ENCODE results near the gene GLT6D1.

The GLT6D1 gene

DNA sequence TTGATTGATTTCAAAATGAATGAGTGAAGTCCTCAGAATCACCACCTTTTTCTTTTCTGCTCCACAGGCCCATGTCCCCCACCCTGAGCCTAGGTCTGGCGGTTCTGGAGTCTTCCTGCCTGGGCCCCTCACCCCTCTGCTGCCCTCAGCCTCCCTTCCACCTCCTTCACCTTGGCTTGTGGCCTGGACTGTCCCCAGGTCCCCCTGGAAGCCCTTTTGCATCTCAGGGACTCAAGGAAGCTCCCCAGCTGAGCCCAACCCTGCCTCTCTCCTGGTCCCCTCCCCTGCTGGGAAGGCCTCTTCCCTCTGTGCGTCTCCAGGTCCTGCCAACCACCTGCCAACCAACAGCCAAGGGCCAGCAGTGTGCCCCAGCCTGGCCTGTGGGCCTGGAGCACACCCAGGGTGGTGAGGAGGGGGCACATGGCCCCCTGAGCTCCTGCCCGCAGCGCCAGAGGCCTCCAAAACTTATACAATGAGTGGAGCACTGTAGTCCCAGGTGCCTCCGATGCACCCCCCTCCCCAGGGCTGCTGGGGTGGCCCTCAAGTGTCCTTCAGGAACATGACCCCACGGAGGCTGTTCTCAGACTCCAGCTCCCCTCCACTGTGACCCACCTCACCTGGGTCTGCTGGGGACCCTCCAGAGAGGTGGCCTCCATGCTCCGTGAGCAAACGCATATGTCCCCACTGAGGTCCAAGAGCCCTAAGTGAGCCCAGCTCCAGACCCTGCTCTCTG, 20.3 kb downstream of the GLT6D1 start:
- Histone ChIP-seq H3K27ac (replicated peaks) (no peak overlapping the region), H3K27me3 (ENCODE audit: insufficient read depth, poor library complexity, severe bottlenecking) (no peaks in the 10 kb centered on the region), H3K4me3 (replicated peaks; ENCODE audit: insufficient read depth, low read length) (no peak overlapping the region)
- DNase-seq (ENCODE audit: low read depth in 1 of 2, low spot score in 1 of 2): no peak
- TF ChIP-seq, protein P1, sequence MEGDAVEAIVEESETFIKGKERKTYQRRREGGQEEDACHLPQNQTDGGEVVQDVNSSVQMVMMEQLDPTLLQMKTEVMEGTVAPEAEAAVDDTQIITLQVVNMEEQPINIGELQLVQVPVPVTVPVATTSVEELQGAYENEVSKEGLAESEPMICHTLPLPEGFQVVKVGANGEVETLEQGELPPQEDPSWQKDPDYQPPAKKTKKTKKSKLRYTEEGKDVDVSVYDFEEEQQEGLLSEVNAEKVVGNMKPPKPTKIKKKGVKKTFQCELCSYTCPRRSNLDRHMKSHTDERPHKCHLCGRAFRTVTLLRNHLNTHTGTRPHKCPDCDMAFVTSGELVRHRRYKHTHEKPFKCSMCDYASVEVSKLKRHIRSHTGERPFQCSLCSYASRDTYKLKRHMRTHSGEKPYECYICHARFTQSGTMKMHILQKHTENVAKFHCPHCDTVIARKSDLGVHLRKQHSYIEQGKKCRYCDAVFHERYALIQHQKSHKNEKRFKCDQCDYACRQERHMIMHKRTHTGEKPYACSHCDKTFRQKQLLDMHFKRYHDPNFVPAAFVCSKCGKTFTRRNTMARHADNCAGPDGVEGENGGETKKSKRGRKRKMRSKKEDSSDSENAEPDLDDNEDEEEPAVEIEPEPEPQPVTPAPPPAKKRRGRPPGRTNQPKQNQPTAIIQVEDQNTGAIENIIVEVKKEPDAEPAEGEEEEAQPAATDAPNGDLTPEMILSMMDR (IDR thresholded peaks at IDR 0.05; ENCODE audit: insufficient read depth, low read length): no peak
- TF ChIP-seq SPI1 (IDR thresholded peaks at IDR 0.05; ENCODE audit: borderline replicate concordance, low read depth) (no peak), POLR2AphosphoS5 (IDR thresholded peaks at IDR 0.05; ENCODE audit: low read depth) (no peak), GABPA (IDR thresholded peaks at IDR 0.05; ENCODE audit: low read depth) (no peak)
- TF ChIP-seq, protein P2, sequence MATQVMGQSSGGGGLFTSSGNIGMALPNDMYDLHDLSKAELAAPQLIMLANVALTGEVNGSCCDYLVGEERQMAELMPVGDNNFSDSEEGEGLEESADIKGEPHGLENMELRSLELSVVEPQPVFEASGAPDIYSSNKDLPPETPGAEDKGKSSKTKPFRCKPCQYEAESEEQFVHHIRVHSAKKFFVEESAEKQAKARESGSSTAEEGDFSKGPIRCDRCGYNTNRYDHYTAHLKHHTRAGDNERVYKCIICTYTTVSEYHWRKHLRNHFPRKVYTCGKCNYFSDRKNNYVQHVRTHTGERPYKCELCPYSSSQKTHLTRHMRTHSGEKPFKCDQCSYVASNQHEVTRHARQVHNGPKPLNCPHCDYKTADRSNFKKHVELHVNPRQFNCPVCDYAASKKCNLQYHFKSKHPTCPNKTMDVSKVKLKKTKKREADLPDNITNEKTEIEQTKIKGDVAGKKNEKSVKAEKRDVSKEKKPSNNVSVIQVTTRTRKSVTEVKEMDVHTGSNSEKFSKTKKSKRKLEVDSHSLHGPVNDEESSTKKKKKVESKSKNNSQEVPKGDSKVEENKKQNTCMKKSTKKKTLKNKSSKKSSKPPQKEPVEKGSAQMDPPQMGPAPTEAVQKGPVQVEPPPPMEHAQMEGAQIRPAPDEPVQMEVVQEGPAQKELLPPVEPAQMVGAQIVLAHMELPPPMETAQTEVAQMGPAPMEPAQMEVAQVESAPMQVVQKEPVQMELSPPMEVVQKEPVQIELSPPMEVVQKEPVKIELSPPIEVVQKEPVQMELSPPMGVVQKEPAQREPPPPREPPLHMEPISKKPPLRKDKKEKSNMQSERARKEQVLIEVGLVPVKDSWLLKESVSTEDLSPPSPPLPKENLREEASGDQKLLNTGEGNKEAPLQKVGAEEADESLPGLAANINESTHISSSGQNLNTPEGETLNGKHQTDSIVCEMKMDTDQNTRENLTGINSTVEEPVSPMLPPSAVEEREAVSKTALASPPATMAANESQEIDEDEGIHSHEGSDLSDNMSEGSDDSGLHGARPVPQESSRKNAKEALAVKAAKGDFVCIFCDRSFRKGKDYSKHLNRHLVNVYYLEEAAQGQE (IDR thresholded peaks at IDR 0.05; ENCODE audit: insufficient replicate concordance, low read depth): no peak

DNA sequence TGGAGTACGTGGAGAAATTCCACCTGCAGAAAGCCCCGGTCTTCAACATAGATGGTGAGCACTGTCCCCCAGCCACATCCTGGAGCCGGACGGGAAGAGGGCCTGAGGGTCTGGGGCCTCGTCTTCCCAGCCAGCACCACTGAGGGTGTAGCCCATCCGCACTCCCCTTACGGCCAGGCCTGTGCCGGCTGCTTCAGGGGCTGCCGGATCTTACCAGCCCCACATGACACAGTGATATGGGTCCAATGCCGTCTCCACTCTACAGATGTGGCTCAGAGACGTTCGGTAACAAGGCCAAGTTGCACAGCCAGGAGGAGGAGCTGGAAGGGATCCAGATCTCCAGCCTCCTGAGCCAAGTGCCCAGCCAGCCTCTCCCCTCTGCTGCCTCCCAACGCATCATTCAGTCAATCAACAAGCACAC, 21.3 kb downstream of the GLT6D1 start:
- DNase-seq (ENCODE audit: low read depth in 1 of 2, low spot score in 1 of 2): no peak
- H3K4me3 ChIP-seq (replicated peaks; ENCODE audit: insufficient read depth, low read length): no peak overlapping the region
- H3K27ac ChIP-seq (replicated peaks): no peak overlapping the region
- TF ChIP-seq GABPA (IDR thresholded peaks at IDR 0.05; ENCODE audit: low read depth) (no peak), SPI1 (IDR thresholded peaks at IDR 0.05; ENCODE audit: borderline replicate concordance, low read depth) (no peak), POLR2AphosphoS5 (IDR thresholded peaks at IDR 0.05; ENCODE audit: low read depth) (no peak)
- TF ChIP-seq, protein P2 (IDR thresholded peaks at IDR 0.05; ENCODE audit: insufficient replicate concordance, low read depth): no peak
- TF ChIP-seq, protein P1 (IDR thresholded peaks at IDR 0.05; ENCODE audit: insufficient read depth, low read length): no peak
- no peaks in the 10 kb centered on the region for H3K27me3 ChIP-seq (ENCODE audit: insufficient read depth, poor library complexity, severe bottlenecking)

DNA sequence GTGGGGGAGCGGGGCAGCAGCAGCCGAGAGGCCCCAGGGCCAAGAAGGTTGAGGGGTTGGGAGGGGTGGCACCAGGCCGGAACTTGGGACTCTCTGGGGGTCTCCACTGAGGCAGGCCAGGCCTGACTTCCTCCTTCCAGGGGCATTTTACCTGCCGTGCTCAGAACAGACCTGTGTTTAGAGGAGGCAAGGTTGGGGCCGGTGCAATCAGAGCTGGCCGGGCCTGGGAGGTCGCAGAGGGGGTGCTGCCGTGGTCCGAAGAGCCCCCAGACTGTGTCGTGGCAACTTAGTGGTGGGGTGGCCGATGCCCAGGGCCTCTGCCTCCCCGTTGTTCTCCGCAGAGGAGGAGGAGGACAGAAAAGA, 21.8 kb downstream of the GLT6D1 start:
- Histone ChIP-seq H3K27ac (replicated peaks) (no peak overlapping the region), H3K4me3 (replicated peaks; ENCODE audit: insufficient read depth, low read length) (no peak overlapping the region), H3K27me3 (ENCODE audit: insufficient read depth, poor library complexity, severe bottlenecking) (no peaks in the 10 kb centered on the region)
- DNase-seq (ENCODE audit: low read depth in 1 of 2, low spot score in 1 of 2): no peak
- no peak for TF ChIP-seq GABPA (IDR thresholded peaks at IDR 0.05; ENCODE audit: low read depth)
- no peak for TF ChIP-seq POLR2AphosphoS5 (IDR thresholded peaks at IDR 0.05; ENCODE audit: low read depth)
- TF ChIP-seq, protein P2 (IDR thresholded peaks at IDR 0.05; ENCODE audit: insufficient replicate concordance, low read depth): no peak
- no peak for TF ChIP-seq SPI1 (IDR thresholded peaks at IDR 0.05; ENCODE audit: borderline replicate concordance, low read depth)
- TF ChIP-seq, protein P1 (IDR thresholded peaks at IDR 0.05; ENCODE audit: insufficient read depth, low read length): no peak
